ENCODE results near the gene ZNF865.
A peak's percentile ranks its signal among the peaks of the same experiment; 100 is the strongest.

ZNF865 gene

GRCh38 chr19:55640577-55641425 is 35.4 kb downstream of the ZNF865 start, which contains the start of gene ZNF580:
Gene ZNF580, plus strand, starts transcription at chr19:55641002. Its CDS starts 1,507 bp downstream, at chr19:55642509.
- peaks cover 17% of the 10 kb centered on the region for H3K79me2 ChIP-seq (ENCODE audit: insufficient read depth, low read length)
- no peaks in the 10 kb centered on the region for H3K9me2 ChIP-seq (ENCODE audit: low read depth, low read length)
- H3K27ac ChIP-seq (ENCODE audit: low read depth, low read length, poor library complexity, severe bottlenecking), result peak within 1 kb of the TSS; percentile 94
- peak within 1 kb of the TSS; percentile 89 for H3K4me3 ChIP-seq (ENCODE audit: low read depth, low read length, poor library complexity, severe bottlenecking)
- H3K4me2 ChIP-seq (ENCODE audit: low read length), result peak within 1 kb of the TSS; percentile 87
- H3K27me3 ChIP-seq (ENCODE audit: insufficient read depth, low read length), result no peaks in the 10 kb centered on the region
- peaks cover 24% of the 10 kb centered on the region for H3K36me3 ChIP-seq (ENCODE audit: insufficient read depth, low read length)
- peak within 1 kb of the TSS; percentile 96 for H3K9ac ChIP-seq (ENCODE audit: low read length)
- no peak for TF ChIP-seq EZH2 (IDR thresholded peaks at IDR 0.05; ENCODE audit: borderline replicate concordance, low read length)
- TF ChIP-seq, protein P1, sequence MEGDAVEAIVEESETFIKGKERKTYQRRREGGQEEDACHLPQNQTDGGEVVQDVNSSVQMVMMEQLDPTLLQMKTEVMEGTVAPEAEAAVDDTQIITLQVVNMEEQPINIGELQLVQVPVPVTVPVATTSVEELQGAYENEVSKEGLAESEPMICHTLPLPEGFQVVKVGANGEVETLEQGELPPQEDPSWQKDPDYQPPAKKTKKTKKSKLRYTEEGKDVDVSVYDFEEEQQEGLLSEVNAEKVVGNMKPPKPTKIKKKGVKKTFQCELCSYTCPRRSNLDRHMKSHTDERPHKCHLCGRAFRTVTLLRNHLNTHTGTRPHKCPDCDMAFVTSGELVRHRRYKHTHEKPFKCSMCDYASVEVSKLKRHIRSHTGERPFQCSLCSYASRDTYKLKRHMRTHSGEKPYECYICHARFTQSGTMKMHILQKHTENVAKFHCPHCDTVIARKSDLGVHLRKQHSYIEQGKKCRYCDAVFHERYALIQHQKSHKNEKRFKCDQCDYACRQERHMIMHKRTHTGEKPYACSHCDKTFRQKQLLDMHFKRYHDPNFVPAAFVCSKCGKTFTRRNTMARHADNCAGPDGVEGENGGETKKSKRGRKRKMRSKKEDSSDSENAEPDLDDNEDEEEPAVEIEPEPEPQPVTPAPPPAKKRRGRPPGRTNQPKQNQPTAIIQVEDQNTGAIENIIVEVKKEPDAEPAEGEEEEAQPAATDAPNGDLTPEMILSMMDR (IDR thresholded peaks at IDR 0.05; ENCODE audit: low read length), result no peak
- H4K20me1 ChIP-seq (ENCODE audit: insufficient read depth, low read length), result no peaks in the 10 kb centered on the region
- H3K4me1 ChIP-seq (ENCODE audit: insufficient read depth, low read length, severe bottlenecking), result peaks cover 60% of the 10 kb centered on the region
- no peaks in the 10 kb centered on the region for H3K9me3 ChIP-seq (ENCODE audit: low read length)
- no peak within 1 kb of the TSS for H2AFZ ChIP-seq (ENCODE audit: low read length)
- H3F3A ChIP-seq (ENCODE audit: insufficient read depth, low read length), result 0 out of 2 replicates have a peak, but pooled peaks cover 3% of the 10 kb centered on the region

DNA sequence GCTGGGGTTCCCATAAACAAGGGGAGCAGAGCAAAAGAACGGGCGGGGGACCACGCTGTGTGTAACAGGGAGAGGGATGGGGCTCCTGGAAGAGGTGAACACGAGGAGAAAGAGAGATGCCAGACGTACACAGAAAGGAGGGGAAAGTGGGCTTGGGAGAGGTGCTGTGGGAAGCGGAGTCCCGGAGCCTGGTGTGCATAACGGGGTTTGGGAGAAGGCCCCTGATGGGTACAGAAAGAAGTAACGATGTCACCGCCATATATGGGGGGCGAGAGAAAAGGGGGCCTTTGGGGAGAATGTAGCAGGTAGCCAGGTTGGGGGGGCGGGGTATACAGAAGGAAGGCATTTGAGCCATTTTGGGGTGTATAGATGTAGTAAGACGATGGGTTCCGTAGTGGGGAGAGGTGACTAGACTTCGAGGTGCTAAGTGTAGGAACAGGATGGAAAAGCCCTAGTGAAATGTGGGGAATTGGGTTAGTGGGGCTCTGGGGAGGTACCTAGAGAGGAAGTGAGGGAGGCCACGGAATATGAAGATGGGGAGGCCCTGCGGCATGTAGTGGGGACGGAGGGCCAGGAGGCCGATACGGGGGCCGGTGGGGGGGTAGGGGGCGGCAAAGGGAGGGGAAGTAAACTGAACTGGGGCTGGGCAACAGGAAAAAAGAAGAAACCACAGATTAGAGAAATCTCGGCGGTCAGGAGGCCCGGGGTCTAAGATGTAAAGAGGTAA is 36.1 kb downstream of the ZNF865 start:
- Histone ChIP-seq H3K9me3 (ENCODE audit: low read length) (no peaks in the 10 kb centered on the region), H3K27ac (ENCODE audit: low read depth, low read length, poor library complexity, severe bottlenecking) (peak overlapping the region; percentile 94), H3K9me2 (ENCODE audit: low read depth, low read length) (no peaks in the 10 kb centered on the region), H3K4me3 (ENCODE audit: low read depth, low read length, poor library complexity, severe bottlenecking) (peak overlapping the region; percentile 89), H3K4me2 (ENCODE audit: low read length) (peak overlapping the region; percentile 87), H3F3A (ENCODE audit: insufficient read depth, low read length) (0 out of 2 replicates have a peak, but pooled peaks cover 3% of the 10 kb centered on the region), H3K27me3 (ENCODE audit: insufficient read depth, low read length) (no peaks in the 10 kb centered on the region), H3K36me3 (ENCODE audit: insufficient read depth, low read length) (peaks cover 26% of the 10 kb centered on the region), H3K79me2 (ENCODE audit: insufficient read depth, low read length) (peaks cover 10% of the 10 kb centered on the region), H3K4me1 (ENCODE audit: insufficient read depth, low read length, severe bottlenecking) (peaks cover 54% of the 10 kb centered on the region), H4K20me1 (ENCODE audit: insufficient read depth, low read length) (no peaks in the 10 kb centered on the region), H3K9ac (ENCODE audit: low read length) (peak overlapping the region; percentile 96), H2AFZ (ENCODE audit: low read length) (no peak overlapping the region)
- TF ChIP-seq EZH2 (IDR thresholded peaks at IDR 0.05; ENCODE audit: borderline replicate concordance, low read length), result no peak
- TF ChIP-seq, protein P1 (IDR thresholded peaks at IDR 0.05; ENCODE audit: low read length), result no peak

- Histone ChIP-seq H3K9me3 (ENCODE audit: low read length) (no peaks in the 10 kb centered on the region), H3K27me3 (ENCODE audit: insufficient read depth, low read length) (no peaks in the 10 kb centered on the region), H2AFZ (ENCODE audit: low read length) (no peak overlapping the region), H3K36me3 (ENCODE audit: insufficient read depth, low read length) (peaks cover 26% of the 10 kb centered on the region), H3K9ac (ENCODE audit: low read length) (peak overlapping the region; percentile 96), H3F3A (ENCODE audit: insufficient read depth, low read length) (peaks cover 9% of the 10 kb centered on the region; the same call in 1 of the 2 replicates), H3K79me2 (ENCODE audit: insufficient read depth, low read length) (peaks cover 10% of the 10 kb centered on the region), H3K4me1 (ENCODE audit: insufficient read depth, low read length, severe bottlenecking) (peaks cover 57% of the 10 kb centered on the region), H3K9me2 (ENCODE audit: low read depth, low read length) (no peaks in the 10 kb centered on the region), H3K27ac (ENCODE audit: low read depth, low read length, poor library complexity, severe bottlenecking) (peak overlapping the region; percentile 94), H4K20me1 (ENCODE audit: insufficient read depth, low read length) (no peaks in the 10 kb centered on the region), H3K4me2 (ENCODE audit: low read length) (peak overlapping the region; percentile 87), H3K4me3 (ENCODE audit: low read depth, low read length, poor library complexity, severe bottlenecking) (peak overlapping the region; percentile 89)
- TF ChIP-seq, protein P1 (IDR thresholded peaks at IDR 0.05; ENCODE audit: low read length), result no peak
- no peak for TF ChIP-seq EZH2 (IDR thresholded peaks at IDR 0.05; ENCODE audit: borderline replicate concordance, low read length)
These were observed 36.9 kb downstream of the ZNF865 start for GRCh38 chr19:55642153-55643002.
